ENCODE results near the gene MEPCE. TPM values are rescaled to one million over a fixed set of nuclear protein-coding genes. Genes with fewer than 3 reads are reported as not detected.

Gene MEPCE
- total and polyA plus RNA-seq, 9 donors, result 29.4 to 60.6 (median 44.7) TPM

GRCh38 chr7:100384628-100385294 lies 44.9 kb upstream of the MEPCE start:
- Histone ChIP-seq H3K27ac (no peak overlapping the region), H3K4me3 (no peak overlapping the region), H3K9me3 (no peaks in the 10 kb centered on the region), H3K36me3 (no peaks in the 10 kb centered on the region), H3K4me1 (ENCODE audit: insufficient read depth) (no peaks in the 10 kb centered on the region), H3K27me3 (no peaks in the 10 kb centered on the region)
- no peak for TF ChIP-seq EP300 (IDR thresholded peaks at IDR 0.05)
- TF ChIP-seq POLR2A (IDR thresholded peaks at IDR 0.05), result no peak
- no peak for TF ChIP-seq CTCF (IDR thresholded peaks at IDR 0.05)
- no peak for DNase-seq
- intact Hi-C loops (cut with DNase I), result no loop called here
- 80 to 82% (median 80%) methylated on average over 6 of the region's 6 CpGs for WGBS, 3 donors

- DNase-seq, result no peak
- Histone ChIP-seq H3K4me1 (ENCODE audit: insufficient read depth) (no peaks in the 10 kb centered on the region), H3K9me3 (no peaks in the 10 kb centered on the region), H3K27me3 (no peaks in the 10 kb centered on the region), H3K27ac (no peak overlapping the region), H3K4me3 (no peak overlapping the region), H3K36me3 (no peaks in the 10 kb centered on the region)
- 24 to 26% (median 24%) methylated on average over 5 of the region's 5 CpGs for WGBS, 3 donors
- no peak for TF ChIP-seq EP300 (IDR thresholded peaks at IDR 0.05)
- TF ChIP-seq CTCF (IDR thresholded peaks at IDR 0.05), result no peak
- no peak for TF ChIP-seq POLR2A (IDR thresholded peaks at IDR 0.05)
- intact Hi-C loops (cut with DNase I), result no loop called here
Observed at GRCh38 chr7:100386940-100387339, 42.7 kb upstream of the MEPCE start.

GRCh38 chr7:100387695-100388094 lies 41.9 kb upstream of the MEPCE start:
- Histone ChIP-seq H3K27me3 (no peaks in the 10 kb centered on the region), H3K4me3 (no peak overlapping the region), H3K9me3 (no peaks in the 10 kb centered on the region), H3K4me1 (ENCODE audit: insufficient read depth) (no peaks in the 10 kb centered on the region), H3K36me3 (no peaks in the 10 kb centered on the region), H3K27ac (no peak overlapping the region)
- DNase-seq, result no peak
- WGBS, 3 donors, result 30 to 54% (median 42%) methylated on average over 2 of the region's 2 CpGs
- TF ChIP-seq POLR2A (IDR thresholded peaks at IDR 0.05) (no peak), EP300 (IDR thresholded peaks at IDR 0.05) (no peak), CTCF (IDR thresholded peaks at IDR 0.05) (no peak)
- intact Hi-C loops (cut with DNase I), result no loop called here

GRCh38 chr7:100389437-100390088 lies 40.1 kb upstream of the MEPCE start:
- WGBS, 3 donors, result 64 to 66% (median 66%) methylated on average over 8 to 9 of the region's 9 CpGs
- intact Hi-C loops (cut with DNase I), result no loop called here
- no peak for TF ChIP-seq POLR2A (IDR thresholded peaks at IDR 0.05)
- TF ChIP-seq CTCF (IDR thresholded peaks at IDR 0.05), result no peak
- no peak for TF ChIP-seq EP300 (IDR thresholded peaks at IDR 0.05)
- Histone ChIP-seq H3K9me3 (no peaks in the 10 kb centered on the region), H3K27me3 (no peaks in the 10 kb centered on the region), H3K4me1 (ENCODE audit: insufficient read depth) (no peaks in the 10 kb centered on the region), H3K36me3 (no peaks in the 10 kb centered on the region), H3K27ac (no peak overlapping the region), H3K4me3 (no peak overlapping the region)
- DNase-seq, result no peak
